Panc1 (cell line): Measurements from ENCODE around the gene KCNQ2. TPM values are rescaled to one million over a fixed set of nuclear protein-coding genes. Genes with fewer than 3 reads are reported as not detected.

ENCODE experiments used
- ATAC-seq: fragments of 200-7000 bp; cut with Tn5 transposase; 2 replicates; pipeline ENCODE4 v1.9.1; 2020; ENCODE audit warnings: mild to moderate bottlenecking, moderate library complexity
- BruUV-seq: library from RNA; stranded (reverse); fragments of 400-500 nt; replicated peaks from 2 replicates; lab custom pipeline; 2021; lab: Mats Ljungman, UMichigan
- CTCF ChIA-PET: fragments of 300-600 bp; sonication (Branson Sonifier 250); formaldehyde crosslinking; loops from one replicate; lab custom pipeline; 2022; ENCODE audit warnings: antibody characterized with exemption; lab: Charles Lee
- POLR2A ChIA-PET: fragments of 300-600 bp; sonication (Branson Sonifier 250); formaldehyde crosslinking; loops from one replicate; lab custom pipeline; 2022; ENCODE audit warnings: antibody characterized with exemption; lab: Charles Lee
- DNase-seq: peaks from one replicate; pipeline ENCODE4 v3.0.0-alpha.2; 2010; ENCODE audit warnings: low read depth, low spot score
- H3K27ac ChIP-seq: 2 replicates; pipeline ENCODE4 v1.5.1; 2011; ENCODE audit warnings: mild to moderate bottlenecking, low read length, inconsistent platforms
- H3K27me3 ChIP-seq: fragments of 200-500 bp; sonication (Bioruptor generic); 2 replicates; pipeline ENCODE4 v1.6.0; 2014; ENCODE audit warnings: low read length, inconsistent platforms; ENCODE audit not compliant: control insufficient read depth, insufficient read depth
- H3K36me3 ChIP-seq: fragments of 200-500 bp; sonication (Bioruptor generic); 2 replicates; pipeline ENCODE4 v1.5.1; 2014; ENCODE audit warnings: inconsistent platforms, mild to moderate bottlenecking, low read length, moderate library complexity; ENCODE audit not compliant: control insufficient read depth, insufficient read depth
- H3K4me1 ChIP-seq: 2 replicates; pipeline ENCODE4 v1.5.1; 2011; ENCODE audit warnings: inconsistent platforms, mild to moderate bottlenecking, low read length, moderate library complexity; ENCODE audit not compliant: control insufficient read depth, insufficient read depth
- H3K4me3 ChIP-seq, 2 experiments: 2 replicates each; pipeline ENCODE4 v1.5.1; 2011 to 2012; ENCODE audit warnings: low read depth in 2 of 2, low read length in 2 of 2, mild to moderate bottlenecking in 2 of 2, inconsistent platforms in 1 of 2, moderate library complexity in 1 of 2
- H3K9me3 ChIP-seq: fragments of 200-500 bp; sonication (Bioruptor generic); 2 replicates; pipeline ENCODE4 v1.5.1; 2014; ENCODE audit warnings: low read depth, mild to moderate bottlenecking, inconsistent platforms, low read length, moderate library complexity; ENCODE audit not compliant: control insufficient read depth, insufficient read depth
- CTCF ChIP-seq: fragments of 450-650 bp; IDR thresholded peaks from 2 replicates; pipeline ENCODE4 v1.5.1; 2017; ENCODE audit warnings: mild to moderate bottlenecking
- POLR2AphosphoS5 ChIP-seq: IDR thresholded peaks from 2 replicates; pipeline ENCODE4 v1.6.1; 2012; ENCODE audit warnings: mild to moderate bottlenecking, low read depth, low read length, moderate library complexity
- REST ChIP-seq, 2 experiments: IDR thresholded peaks; 2 replicates each; pipeline ENCODE4 v1.6.1; 2011 to 2012; ENCODE audit warnings: low read depth in 2 of 2, control low read depth in 1 of 2, low read length in 1 of 2, mild to moderate bottlenecking in 1 of 2, moderate library complexity in 1 of 2; ENCODE audit not compliant: insufficient read depth in 1 of 2
- SIN3A ChIP-seq: IDR thresholded peaks from 2 replicates; pipeline ENCODE4 v1.6.1; 2012; ENCODE audit warnings: low read depth, mild to moderate bottlenecking, low read length, moderate library complexity, borderline replicate concordance; ENCODE audit not compliant: insufficient read depth
- TCF7L2 ChIP-seq: IDR thresholded peaks from 2 replicates; pipeline ENCODE4 v1.6.1; 2011; ENCODE audit warnings: mild to moderate bottlenecking, low read depth, low read length, inconsistent platforms
- in situ Hi-C: cut with HindIII; loops from 2 replicates; pipeline ENCODE4 v1.10.0; 2016; ENCODE audit warnings: low sequenced_read_pairs, low pct_unique_long_range_greater_than_20kb
- intact Hi-C: fragments of 100-400 bp; cut with micrococcal nuclease; formaldehyde crosslinking; loops from one replicate; pipeline ENCODE4 v1.10.0; 2022; ENCODE audit not compliant: unreplicated experiment
- total RNA-seq: library from RNA; stranded (reverse); gene quantifications from one replicate; pipeline ENCODE4 v1.2.1, GENCODE V29; 2021; ENCODE audit not compliant: unreplicated experiment

KCNQ2 gene
- total RNA-seq, 1 experiment from 2014 or later: 19.4 TPM

- H3K9me3 ChIP-seq: no peaks in the 10 kb centered on the region
- ChIA-PET POLR2A (no interaction called here), CTCF (no interaction called here)
- H3K4me1 ChIP-seq: peaks cover 29% of the 10 kb centered on the region
- no peak for DNase-seq
- no peak for ATAC-seq
- TF ChIP-seq POLR2AphosphoS5 (no peak), REST (IDR thresholded peaks at IDR 0.05; ENCODE audit: insufficient read depth in 1 of 2, low read depth in 2 of 2, low read length in 1 of 2) (no peak), SIN3A (no peak), TCF7L2 (no peak), CTCF (no peak)
- no peaks in the 10 kb centered on the region for H3K27me3 ChIP-seq
- no TSS peak for BruUV-seq
- no peaks in the 10 kb centered on the region for H3K36me3 ChIP-seq
- intact Hi-C loops: no loop called here
- no peak overlapping the region for H3K27ac ChIP-seq
- H3K4me3 ChIP-seq: no peak overlapping the region
- in situ Hi-C loops: no loop called here
Observed at GRCh38 chr20:63455568-63455859, 16.9 kb downstream of the KCNQ2 start.

GRCh38 chr20:63454731-63455567 lies 17.5 kb downstream of the KCNQ2 start:
- H3K9me3 ChIP-seq: no peaks in the 10 kb centered on the region
- peaks cover 29% of the 10 kb centered on the region for H3K4me1 ChIP-seq
- ChIA-PET CTCF (interaction anchor here (0.7 kb wide), 1 partner anchor 18 kb away, joined by 4 read pairs; no protein-coding TSS in a partner anchor), POLR2A (no interaction called here)
- no peak for DNase-seq
- intact Hi-C loops (no loop called here), in situ Hi-C loops (no loop called here)
- TF ChIP-seq SIN3A (no peak), REST (IDR thresholded peaks at IDR 0.05; ENCODE audit: insufficient read depth in 1 of 2, low read depth in 2 of 2, low read length in 1 of 2) (no peak), TCF7L2 (no peak), POLR2AphosphoS5 (no peak), CTCF (no peak)
- no peaks in the 10 kb centered on the region for H3K27me3 ChIP-seq
- no peaks in the 10 kb centered on the region for H3K36me3 ChIP-seq
- no peak for ATAC-seq
- peak overlapping the region; percentile 18; the same call in 1 of the 2 replicates for H3K27ac ChIP-seq
- H3K4me3 ChIP-seq: no peak overlapping the region
- BruUV-seq: no TSS peak
